ENCODE results near the gene FAM227B. TPM values are rescaled to one million over a fixed set of nuclear protein-coding genes. Genes with fewer than 3 reads are reported as not detected.
"Not testable (repeated sequence)": the region's sequence is repeated elsewhere in the genome, so short reads cannot be mapped to it uniquely, and the experiment has no call there.

The FAM227B gene
- total RNA-seq, 2 donors from 2014 or later, result 2.1 TPM; not detected in 1

DNA sequence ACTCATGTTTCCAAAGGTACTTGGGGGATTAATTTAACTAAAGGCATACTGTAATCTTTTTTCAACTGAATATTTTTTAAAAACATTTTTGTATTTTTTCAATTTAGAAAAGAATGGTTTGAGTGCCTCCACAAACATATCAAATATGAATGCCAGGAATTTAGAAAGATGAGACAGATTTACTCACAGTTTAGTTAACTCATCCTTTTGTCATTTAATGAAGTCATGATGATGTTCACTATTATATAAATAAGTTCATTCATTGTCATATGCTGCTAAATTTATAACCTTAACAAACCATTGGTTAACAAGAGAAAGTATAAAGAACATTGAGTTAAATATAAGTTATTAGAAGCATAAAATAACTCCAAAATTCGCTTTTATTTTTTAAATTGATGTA is 147.6 kb downstream of the FAM227B start:
- H3K36me3 ChIP-seq (replicated peaks in 1 of 2; ENCODE audit: insufficient read depth in 1 of 2, low read depth in 2 of 2), result no peaks in the 10 kb centered on the region
- no peak for ATAC-seq
- no peak overlapping the region for H3K4me3 ChIP-seq
- H3K4me1 ChIP-seq, result peaks cover 3% of the 10 kb centered on the region
- DNase-seq, result no peak
- H3K27me3 ChIP-seq, result no peaks in the 10 kb centered on the region
- 91% methylated on average over 1 of the region's 1 CpG for WGBS, 2 donors
- TF ChIP-seq POLR2A (IDR thresholded peaks at IDR 0.05), result no peak
- TF ChIP-seq, protein P1, sequence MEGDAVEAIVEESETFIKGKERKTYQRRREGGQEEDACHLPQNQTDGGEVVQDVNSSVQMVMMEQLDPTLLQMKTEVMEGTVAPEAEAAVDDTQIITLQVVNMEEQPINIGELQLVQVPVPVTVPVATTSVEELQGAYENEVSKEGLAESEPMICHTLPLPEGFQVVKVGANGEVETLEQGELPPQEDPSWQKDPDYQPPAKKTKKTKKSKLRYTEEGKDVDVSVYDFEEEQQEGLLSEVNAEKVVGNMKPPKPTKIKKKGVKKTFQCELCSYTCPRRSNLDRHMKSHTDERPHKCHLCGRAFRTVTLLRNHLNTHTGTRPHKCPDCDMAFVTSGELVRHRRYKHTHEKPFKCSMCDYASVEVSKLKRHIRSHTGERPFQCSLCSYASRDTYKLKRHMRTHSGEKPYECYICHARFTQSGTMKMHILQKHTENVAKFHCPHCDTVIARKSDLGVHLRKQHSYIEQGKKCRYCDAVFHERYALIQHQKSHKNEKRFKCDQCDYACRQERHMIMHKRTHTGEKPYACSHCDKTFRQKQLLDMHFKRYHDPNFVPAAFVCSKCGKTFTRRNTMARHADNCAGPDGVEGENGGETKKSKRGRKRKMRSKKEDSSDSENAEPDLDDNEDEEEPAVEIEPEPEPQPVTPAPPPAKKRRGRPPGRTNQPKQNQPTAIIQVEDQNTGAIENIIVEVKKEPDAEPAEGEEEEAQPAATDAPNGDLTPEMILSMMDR (IDR thresholded peaks at IDR 0.05), result no peak
- no peaks in the 10 kb centered on the region for H3K9me3 ChIP-seq
- H3K27ac ChIP-seq, result no peak overlapping the region
- intact Hi-C loops (cut with DNase I), result no loop called here

DNA sequence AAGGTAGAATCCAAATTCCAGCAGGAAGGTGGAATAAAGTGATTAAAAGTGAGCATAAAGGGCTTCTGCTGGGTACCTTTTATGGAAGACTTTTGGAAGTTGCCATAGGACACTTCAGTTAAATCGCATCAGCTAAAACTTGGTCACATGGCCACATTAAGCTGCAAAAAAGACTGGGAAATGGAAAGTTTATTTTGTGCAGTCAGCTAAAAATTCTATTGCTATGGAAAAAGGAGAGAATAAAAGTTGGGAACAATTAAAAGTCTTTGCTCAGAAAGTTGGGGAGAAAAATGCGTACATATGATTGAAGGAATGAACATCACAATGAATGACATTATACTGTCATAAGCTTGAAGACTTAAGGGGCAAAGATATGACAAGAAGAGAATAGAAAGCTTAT is 148.3 kb downstream of the FAM227B start:
- TF ChIP-seq POLR2A (IDR thresholded peaks at IDR 0.05), result no peak
- TF ChIP-seq, protein P1 (IDR thresholded peaks at IDR 0.05), result no peak
- Histone ChIP-seq H3K27ac (peak overlapping the region in 3 of 4 donors; percentile 26 to 68 (median 55)), H3K4me3 (no peak overlapping the region), H3K4me1 (peaks cover 3% of the 10 kb centered on the region), H3K27me3 (no peaks in the 10 kb centered on the region), H3K9me3 (no peaks in the 10 kb centered on the region), H3K36me3 (replicated peaks in 1 of 2; ENCODE audit: insufficient read depth in 1 of 2, low read depth in 2 of 2) (no peaks in the 10 kb centered on the region)
- ATAC-seq (no peak), DNase-seq (no peak)
- 79 to 88% methylated on average over 2 of the region's 2 CpGs for WGBS, 2 donors
- intact Hi-C loops (cut with DNase I), result no loop called here

DNA sequence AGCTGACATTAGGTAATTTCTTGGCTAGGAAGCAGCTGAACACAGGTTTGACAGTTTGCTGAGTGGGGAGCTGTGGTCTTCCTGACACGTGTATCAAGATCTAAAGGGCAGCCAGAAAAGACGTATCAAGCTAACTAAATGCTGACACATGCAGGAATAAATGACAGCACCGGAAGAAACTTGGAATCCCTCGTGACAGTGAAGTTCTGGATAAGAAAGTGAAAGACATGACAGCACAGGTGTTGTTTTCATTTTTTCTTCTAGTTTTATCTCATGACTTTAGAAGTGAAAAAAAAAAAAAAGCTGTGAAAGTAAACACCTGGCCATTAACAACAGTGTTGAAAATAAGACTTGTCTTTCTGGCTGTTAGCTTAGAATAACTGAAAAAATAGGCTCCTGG is 148.9 kb downstream of the FAM227B start:
- no peaks in the 10 kb centered on the region for H3K9me3 ChIP-seq
- H3K27ac ChIP-seq, result peak overlapping the region in 3 of 4 donors; percentile 26 to 68 (median 55)
- no peaks in the 10 kb centered on the region for H3K27me3 ChIP-seq
- H3K4me1 ChIP-seq, result peaks cover 3% of the 10 kb centered on the region
- ATAC-seq (peak; percentile 60), DNase-seq (peak in 3 of 4 donors; percentile 29 to 34 (median 33))
- WGBS, 2 donors, result 15 to 21% methylated on average over 4 of the region's 4 CpGs
- TF ChIP-seq POLR2A (IDR thresholded peaks at IDR 0.05), result no peak
- TF ChIP-seq, protein P1 (IDR thresholded peaks at IDR 0.05), result no peak
- intact Hi-C loops (cut with DNase I), result no loop called here
- H3K4me3 ChIP-seq, result no peak overlapping the region
- H3K36me3 ChIP-seq (replicated peaks in 1 of 2; ENCODE audit: insufficient read depth in 1 of 2, low read depth in 2 of 2), result no peaks in the 10 kb centered on the region

DNA sequence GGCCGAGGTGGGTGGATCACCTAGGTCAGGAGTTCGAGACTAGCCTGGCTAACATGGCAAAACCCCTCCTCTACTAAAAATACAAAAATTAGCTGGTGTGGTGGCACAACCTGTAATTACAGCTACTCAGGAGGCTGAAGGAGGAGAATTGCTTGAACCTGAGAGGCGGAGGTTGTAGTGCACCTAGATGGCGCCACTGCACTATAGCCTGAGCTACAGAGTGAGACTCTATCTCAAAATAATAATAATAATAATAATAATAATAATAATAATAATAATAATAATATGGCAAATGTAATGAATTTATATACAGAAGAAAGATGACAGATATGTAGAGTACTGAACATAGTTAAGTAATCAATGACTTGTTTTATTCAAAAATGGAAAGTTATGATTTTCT is 149.4 kb downstream of the FAM227B start:
- ATAC-seq; H3K36me3 ChIP-seq (replicated peaks in 1 of 2; ENCODE audit: insufficient read depth in 1 of 2, low read depth in 2 of 2); H3K27me3 ChIP-seq; H3K4me1 ChIP-seq; H3K4me3 ChIP-seq; intact Hi-C loops (cut with DNase I); H3K9me3 ChIP-seq: not testable (repeated sequence)
- 91 to 93% methylated on average over 4 of the region's 4 CpGs for WGBS, 2 donors
- TF ChIP-seq, protein P1 (IDR thresholded peaks at IDR 0.05), result peak in 2 of 7 experiments; percentile 8 to 33
- peak overlapping the region in 3 of 4 donors; percentile 26 to 68 (median 55) for H3K27ac ChIP-seq
- DNase-seq, result peak; percentile 22 to 64 (median 40)

DNA sequence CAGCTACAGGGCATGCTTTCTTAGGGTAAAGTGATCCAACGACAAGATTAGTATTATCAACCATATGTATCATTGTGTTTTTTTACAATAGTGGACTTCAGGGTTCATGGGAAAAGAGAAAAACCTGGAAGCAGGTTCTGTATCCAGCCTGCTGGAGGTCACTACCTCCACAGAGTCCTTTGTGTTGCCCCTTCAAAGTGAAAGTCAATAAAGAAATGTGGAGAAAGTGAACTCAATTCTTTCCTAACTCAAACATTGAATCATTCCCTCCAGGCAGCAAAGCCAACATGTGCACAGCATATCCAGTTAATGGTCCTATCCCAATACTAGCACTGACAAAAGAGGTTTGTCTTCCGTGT is 152.2 kb downstream of the FAM227B start:
- Histone ChIP-seq H3K9me3 (no peaks in the 10 kb centered on the region), H3K36me3 (replicated peaks in 1 of 2; ENCODE audit: insufficient read depth in 1 of 2, low read depth in 2 of 2) (no peaks in the 10 kb centered on the region), H3K4me1 (peaks cover 9% of the 10 kb centered on the region), H3K27me3 (no peaks in the 10 kb centered on the region), H3K27ac (no peak overlapping the region), H3K4me3 (no peak overlapping the region)
- ATAC-seq (no peak), DNase-seq (no peak)
- intact Hi-C loops (cut with DNase I), result no loop called here
- no peak for TF ChIP-seq POLR2A (IDR thresholded peaks at IDR 0.05)
- TF ChIP-seq, protein P1 (IDR thresholded peaks at IDR 0.05), result no peak
- WGBS, 2 donors, result 46 to 57% methylated on average over 2 of the region's 2 CpGs

Data from body of pancreas (tissue), 4 donors.